Stimulated activated CD4-positive, alpha-beta T cell treated with anti-CD3 and anti-CD28 coated beads, Interleukin-2, amount 100 ng/mL, for 48 hours (primary cell): ENCODE measurements around the gene SSBP2.

Experiments
- DNase-seq, 2 donors: peaks; one replicate each; pipeline ENCODE4 v3.0.0-alpha.2; 2020

The SSBP2 gene

DNA sequence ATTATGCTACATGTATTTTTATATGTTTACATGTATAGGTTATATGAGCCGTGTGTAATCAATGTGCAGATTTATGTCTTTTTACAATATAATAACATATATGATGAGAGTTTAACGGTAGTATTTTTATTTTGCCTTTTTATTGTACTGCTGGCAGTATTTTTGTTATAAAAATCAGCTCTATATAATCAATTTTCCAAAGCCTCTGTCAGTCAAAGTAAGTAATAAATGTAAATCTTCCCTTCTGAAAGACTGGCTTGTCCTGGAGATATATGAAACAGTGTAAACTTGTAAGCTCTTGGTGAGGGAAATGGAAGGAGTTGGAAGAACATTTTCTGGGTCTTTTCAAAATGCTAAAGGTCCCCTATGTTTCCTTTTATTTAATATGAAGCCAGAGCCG lies 173.8 kb downstream of the SSBP2 start:
- DNase-seq, result no peak

GRCh38 chr5:81575924-81576323 lies 175.0 kb downstream of the SSBP2 start:
- DNase-seq, result no peak

DNA sequence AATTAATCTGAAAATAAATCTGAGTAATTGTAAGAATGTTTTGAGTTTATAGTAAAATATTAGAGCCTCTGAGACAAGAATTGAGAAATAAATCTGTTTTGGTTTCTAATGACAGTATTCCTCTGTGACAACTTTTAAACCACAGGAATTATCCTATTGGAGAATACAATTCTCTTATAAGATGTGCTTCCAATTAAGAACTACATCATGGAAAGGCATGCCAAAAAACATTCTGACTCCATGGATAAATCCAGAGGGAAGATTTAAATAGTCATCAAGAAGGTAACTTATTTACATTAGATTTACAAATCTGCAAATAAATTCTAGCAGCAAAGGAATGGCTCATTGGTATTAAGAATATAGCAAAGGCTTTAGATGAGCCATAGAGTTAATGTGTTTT lies 178.7 kb downstream of the SSBP2 start:
- no peak for DNase-seq

- DNase-seq, result no peak
Measured at GRCh38 chr5:81558188-81558587, 192.7 kb downstream of the SSBP2 start.

GRCh38 chr5:81556809-81557208 lies 194.1 kb downstream of the SSBP2 start:
- DNase-seq, result no peak

DNA sequence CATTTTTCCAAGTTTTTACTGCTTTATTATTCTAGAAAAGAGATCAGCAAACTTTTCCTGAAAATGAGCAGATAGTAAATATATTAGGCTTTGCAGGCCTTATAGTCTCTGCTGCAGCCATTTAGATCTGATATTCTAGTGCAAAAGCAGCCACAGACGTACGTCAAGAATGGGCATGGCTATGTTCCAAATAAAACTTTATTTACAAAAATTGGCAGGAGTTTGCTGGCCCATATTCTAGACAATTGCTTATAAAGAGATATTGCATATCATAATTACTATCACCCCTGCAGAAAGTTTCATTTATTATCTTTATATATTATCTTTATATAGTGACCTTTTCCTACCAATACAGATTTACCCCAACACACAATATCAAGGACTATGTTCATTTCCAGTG lies 195.0 kb downstream of the SSBP2 start:
- no peak for DNase-seq

- DNase-seq, result no peak
Measured at GRCh38 chr5:81554647-81555046, 196.2 kb downstream of the SSBP2 start.

DNA sequence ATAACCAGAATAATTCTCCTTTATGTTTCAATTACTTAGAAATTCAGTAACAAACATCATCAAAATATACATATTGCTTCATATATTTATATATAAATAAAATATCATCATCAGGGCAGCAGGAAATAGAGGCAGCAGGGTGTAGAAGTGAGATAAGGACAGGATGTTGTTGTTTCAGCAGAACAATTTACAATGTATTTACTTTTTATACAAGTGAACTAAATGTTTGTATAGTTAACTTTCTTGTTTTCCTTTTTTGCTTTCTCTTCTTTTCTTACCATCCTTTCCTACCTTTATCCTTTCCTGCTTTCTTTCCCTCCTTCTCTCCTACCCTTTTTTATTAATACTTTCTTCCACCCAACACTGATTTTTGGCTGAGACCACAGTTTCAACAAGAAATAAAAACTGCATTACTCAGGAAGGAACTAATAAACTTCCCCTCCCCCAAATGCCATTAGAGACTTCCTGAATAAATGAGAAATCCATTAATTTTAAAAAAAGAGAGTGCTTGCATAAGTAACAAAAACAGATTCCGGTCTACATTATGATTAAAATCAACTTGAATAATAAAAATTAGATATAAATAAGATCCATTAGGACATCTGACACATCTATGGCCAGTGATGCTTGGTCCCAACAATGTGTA lies 197.2 kb downstream of the SSBP2 start:
- no peak for DNase-seq

DNA sequence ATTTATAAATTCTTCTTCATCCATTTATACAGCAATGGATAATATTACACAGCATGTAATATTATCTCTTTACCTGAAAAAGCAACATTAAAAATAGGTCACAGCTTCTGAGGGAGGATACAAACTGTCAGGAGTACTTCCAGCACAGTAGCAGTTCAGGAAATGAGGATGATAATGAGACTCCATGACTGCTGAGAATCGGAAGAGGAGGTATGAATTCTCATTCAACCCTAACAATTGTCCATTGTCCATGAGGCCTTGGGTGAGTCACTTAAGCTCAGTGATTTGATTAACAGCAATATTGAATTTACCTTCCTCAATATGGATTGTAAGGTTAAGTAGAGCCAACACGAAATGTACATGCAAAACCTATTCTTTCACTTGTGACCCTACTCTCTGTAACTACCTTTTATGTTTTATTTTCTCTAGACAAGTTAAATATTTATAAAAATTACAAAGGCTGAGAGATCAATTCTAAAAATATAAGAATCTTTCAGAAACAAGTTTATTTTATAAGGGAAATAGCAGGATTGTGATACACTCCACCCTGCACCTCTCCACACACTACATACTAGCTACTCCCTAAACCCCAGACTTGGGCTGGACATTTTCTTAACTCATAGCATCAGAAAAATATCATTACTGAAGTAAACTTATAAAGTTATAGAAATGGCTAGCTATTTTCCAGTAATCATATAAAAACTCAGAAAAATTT lies 197.9 kb downstream of the SSBP2 start:
- no peak for DNase-seq

DNA sequence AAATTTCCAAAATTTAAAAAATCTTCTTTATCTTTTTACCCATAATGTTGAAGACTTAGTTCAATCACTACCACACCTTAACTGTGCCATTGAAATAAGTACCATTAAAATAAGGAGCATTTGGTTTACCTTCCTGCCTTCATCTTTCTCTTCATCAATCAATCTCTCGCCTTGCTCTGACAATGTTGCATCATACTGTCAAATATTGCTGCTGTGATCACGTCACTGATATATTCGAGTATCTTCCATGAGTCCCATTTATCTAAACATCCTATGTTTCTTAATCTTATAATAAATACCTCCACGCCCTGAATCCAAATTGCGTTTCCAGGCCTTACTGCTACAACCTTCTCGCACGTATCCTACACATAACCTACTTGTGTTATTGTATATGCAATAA lies 201.8 kb downstream of the SSBP2 start:
- DNase-seq, result no peak

- no peak for DNase-seq
Measured at GRCh38 chr5:81547001-81547400, 203.9 kb downstream of the SSBP2 start.

- DNase-seq, result no peak
Measured at GRCh38 chr5:81545911-81546310, 205.0 kb downstream of the SSBP2 start.

DNA sequence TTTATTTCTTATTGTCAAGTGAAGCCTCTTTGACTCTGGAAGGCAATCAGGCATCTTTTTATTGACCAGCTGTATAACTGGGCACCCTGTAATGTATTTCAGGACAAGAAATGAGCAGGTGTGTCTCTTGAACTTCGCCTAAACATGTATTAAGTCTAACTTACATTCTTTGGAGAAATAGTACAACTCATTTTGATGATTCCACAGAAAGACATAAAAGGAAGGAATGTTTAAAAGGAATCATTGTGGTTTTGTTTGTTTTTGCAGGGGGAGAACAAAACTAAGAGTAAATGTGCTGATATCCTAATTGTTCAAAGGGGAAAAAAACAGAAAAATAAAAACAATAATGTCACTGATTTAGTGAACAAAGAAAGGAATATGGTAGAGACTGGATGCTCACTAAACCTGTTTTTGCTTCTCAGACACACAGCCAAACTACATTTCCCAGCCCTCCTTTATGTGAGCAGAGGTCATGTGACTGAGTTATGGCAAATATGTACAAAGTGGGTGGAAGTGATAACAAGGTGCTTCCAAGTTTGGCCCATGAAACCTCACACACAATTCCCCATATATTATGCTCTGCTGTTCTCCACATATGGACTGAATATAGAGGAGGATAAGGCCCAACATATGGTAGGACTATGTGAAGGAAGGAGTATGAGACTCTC lies 206.4 kb downstream of the SSBP2 start:
- no peak for DNase-seq

DNA sequence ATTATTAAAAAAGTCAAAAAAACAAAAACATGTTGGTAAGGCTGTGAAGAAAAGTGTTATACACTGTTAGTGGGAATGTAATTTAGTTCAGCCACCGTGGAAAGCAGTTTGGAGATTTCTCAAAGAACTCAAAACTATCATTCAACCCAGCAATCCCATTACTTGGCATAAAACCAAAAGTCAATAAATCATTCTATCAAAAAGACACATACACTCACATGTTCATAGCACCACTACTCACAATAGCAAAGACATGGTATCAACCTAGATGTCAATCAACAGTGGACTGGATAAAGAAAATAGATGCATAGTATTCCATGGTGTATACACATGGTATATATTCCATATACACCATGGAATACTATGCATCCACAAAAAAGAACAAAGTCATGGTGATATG lies 208.7 kb downstream of the SSBP2 start:
- DNase-seq, result no peak

DNA sequence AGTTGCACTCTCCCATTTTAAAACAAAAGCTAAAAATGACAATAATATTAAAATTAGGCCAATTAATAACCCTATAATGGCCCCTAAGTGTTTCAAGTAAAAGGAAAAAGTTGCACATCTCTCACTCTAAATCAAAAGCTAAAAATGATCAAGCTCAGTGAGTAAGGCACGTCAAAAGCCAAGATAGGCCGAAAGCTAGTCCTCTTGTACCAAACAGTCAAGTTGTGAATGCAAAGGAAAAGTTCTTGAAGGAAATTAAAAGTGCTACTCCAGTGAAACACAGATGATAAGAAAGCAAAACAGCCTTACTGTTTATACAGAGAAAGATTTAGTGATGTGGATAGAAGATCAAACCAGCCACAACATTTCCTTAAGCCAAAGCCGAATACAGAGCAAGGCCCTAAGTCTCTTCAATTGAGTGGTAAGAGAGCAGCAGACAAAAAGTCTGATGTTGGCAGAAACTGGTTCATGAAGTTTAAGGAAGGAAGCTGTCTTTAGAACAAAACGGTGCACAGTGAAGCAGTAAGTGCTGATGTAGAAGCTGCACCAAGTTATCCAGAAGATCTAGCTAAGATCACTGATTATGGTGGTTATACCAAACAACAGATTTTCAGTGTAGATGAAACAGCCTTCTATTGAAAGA lies 212.9 kb downstream of the SSBP2 start:
- DNase-seq, result no peak

GRCh38 chr5:81534441-81534840 lies 216.5 kb downstream of the SSBP2 start:
- no peak for DNase-seq

DNA sequence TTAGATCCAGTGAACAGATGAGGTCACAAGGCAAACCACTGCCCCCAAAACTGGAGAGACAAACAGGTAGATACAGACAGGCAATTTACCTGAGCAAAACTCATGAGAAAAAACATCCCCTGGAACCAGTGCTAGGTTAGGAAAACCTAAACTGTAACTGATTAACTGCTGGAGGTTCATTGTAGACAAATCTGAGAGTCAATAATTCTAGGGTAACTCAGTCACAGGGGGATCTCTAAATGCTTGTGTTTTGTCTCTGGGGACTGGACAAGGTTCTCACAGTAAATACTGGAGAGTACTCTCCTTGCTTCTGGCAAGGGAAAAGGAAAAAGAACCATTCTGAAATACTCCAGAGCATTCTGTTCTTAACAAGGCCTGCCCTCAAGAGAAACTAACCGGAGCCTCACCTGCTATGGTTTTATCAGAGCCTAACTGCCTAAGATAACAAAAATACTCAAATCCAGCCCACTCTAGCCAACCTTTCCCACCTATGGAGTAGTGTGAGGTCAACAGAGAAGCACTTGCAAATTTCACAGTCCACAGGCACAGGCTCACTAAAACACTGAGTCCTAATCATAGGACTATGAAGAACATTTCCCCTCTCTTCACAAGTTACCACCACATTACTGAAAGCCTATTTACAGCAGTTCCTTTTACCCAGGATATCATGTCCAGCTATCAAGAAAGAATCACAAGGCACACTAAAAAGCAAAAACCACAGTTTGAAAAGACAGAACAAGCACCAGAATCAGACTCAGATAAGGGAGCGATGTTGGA lies 217.1 kb downstream of the SSBP2 start:
- DNase-seq, result no peak

DNA sequence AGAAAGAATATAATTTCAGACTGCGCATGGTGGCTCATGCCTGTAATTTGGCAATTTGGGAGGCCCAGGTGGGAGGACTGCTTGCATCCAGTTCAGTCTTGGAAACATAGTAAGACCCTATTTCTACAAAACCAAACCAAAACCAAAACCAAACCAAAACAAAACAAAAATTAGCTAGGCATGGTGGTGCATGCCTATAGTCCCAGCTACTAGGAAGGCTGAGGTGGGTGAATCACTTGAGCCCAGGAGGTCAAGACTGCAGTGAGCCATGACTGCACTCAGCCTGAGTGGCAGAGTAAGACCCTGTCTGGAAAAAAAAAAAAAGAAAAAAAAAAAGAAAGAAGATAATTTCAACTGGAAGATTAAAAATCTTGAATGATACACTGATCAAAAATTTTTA lies 220.0 kb downstream of the SSBP2 start:
- no peak for DNase-seq

GRCh38 chr5:81525690-81526089 lies 225.2 kb downstream of the SSBP2 start:
- no peak for DNase-seq

- DNase-seq, result no peak
Measured at GRCh38 chr5:81524015-81524414, 226.9 kb downstream of the SSBP2 start.

DNA sequence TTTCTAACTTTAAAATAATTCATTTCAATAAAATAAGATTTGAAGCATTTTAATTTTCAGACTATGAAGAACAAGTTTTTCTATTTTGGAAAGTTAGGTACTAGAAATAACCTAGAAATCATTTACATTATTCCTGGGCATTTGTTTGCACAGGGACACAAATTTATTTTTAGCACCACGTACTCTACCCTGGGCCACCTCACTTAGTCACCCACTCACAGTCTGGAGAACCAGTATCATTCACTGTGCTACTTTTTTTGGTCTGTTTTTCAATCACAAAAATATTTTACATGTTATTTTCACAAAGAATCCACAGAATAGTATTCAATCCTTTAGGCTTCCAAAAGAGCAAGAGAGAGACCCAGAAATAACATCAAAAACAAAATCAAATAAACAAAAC lies 228.3 kb downstream of the SSBP2 start:
- DNase-seq, result no peak

DNA sequence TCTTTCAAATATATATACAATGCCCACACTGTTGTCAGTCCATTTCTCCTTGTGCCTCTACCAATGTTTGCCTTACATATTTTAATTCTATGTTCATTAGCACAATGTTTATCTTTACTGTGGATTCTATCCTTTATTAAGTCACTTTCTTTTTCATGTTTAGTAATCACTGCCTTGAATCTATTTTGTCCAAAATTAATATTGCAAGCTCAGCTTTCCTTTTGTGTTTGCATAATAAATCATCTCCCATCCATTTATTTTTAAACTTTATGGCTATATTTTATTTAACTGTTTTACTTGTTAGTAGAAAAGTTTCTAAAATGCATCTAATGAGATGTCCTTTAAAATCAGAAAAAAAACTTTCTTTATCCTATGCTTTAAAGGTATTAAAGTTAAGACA lies 230.1 kb downstream of the SSBP2 start:
- no peak for DNase-seq
